Measurements from ENCODE around the gene CEP72.

GRCh38 chr5:659496-660263 is 47.5 kb downstream of the CEP72 start:
- no peak for TF ChIP-seq CTCF (IDR thresholded peaks at IDR 0.05; ENCODE audit: low read depth, low read length, missing input control)
- no peak for TF ChIP-seq ATF3 (IDR thresholded peaks at IDR 0.05)
- no peak for TF ChIP-seq JUND (IDR thresholded peaks at IDR 0.05)
- TF ChIP-seq YY1 (IDR thresholded peaks at IDR 0.05): no peak
- TF ChIP-seq MAX (IDR thresholded peaks at IDR 0.05): no peak
- no peak for TF ChIP-seq RAD21 (IDR thresholded peaks at IDR 0.05)
- TF ChIP-seq HNF4A (conservative IDR thresholded peaks at IDR 0.05): no peak
